Vagina (tissue), 2 donors: ENCODE results near the gene PPP3CA.

Source experiments
- POLR2A ChIP-seq, 2 donors: fragments of 450-650 bp; IDR thresholded peaks; one replicate each; pipeline ENCODE4 v1.6.1; 2017; ENCODE audit warnings: antibody characterized with exemption in 2 of 2, mild to moderate bottlenecking in 2 of 2, moderate library complexity in 2 of 2
- TF ChIP-seq, protein P1 (sequence below), 3 experiments: fragments of 450-650 bp in 2 of 3; fragments of 200-600 bp in 1 of 3; sonication (generic) in 1 of 3; IDR thresholded peaks; one replicate each; pipeline ENCODE4 v1.5.1; 2017 to 2019; ENCODE audit warnings: antibody characterized with exemption in 3 of 3, mild to moderate bottlenecking in 2 of 3, moderate library complexity in 2 of 3

GRCh38 chr4:101174679-101175345 is 172.5 kb downstream of the PPP3CA start:
- TF ChIP-seq, protein P1, sequence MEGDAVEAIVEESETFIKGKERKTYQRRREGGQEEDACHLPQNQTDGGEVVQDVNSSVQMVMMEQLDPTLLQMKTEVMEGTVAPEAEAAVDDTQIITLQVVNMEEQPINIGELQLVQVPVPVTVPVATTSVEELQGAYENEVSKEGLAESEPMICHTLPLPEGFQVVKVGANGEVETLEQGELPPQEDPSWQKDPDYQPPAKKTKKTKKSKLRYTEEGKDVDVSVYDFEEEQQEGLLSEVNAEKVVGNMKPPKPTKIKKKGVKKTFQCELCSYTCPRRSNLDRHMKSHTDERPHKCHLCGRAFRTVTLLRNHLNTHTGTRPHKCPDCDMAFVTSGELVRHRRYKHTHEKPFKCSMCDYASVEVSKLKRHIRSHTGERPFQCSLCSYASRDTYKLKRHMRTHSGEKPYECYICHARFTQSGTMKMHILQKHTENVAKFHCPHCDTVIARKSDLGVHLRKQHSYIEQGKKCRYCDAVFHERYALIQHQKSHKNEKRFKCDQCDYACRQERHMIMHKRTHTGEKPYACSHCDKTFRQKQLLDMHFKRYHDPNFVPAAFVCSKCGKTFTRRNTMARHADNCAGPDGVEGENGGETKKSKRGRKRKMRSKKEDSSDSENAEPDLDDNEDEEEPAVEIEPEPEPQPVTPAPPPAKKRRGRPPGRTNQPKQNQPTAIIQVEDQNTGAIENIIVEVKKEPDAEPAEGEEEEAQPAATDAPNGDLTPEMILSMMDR (IDR thresholded peaks at IDR 0.05): no peak
- no peak for TF ChIP-seq POLR2A (IDR thresholded peaks at IDR 0.05)
